B cell (primary cell): ENCODE results near the gene WDFY2.

ENCODE experiments used
- EZH2 ChIP-seq: IDR thresholded peaks from 2 replicates; pipeline ENCODE4 v1.6.1; 2012; ENCODE audit warnings: borderline replicate concordance, low read depth, mild to moderate bottlenecking, moderate library complexity, low read length; ENCODE audit not compliant: insufficient read depth, poor library complexity, severe bottlenecking
- TF ChIP-seq, protein P1 (sequence below): fragments of 200-600 bp; IDR thresholded peaks from one replicate; pipeline ENCODE4 v1.8.0; 2022; ENCODE audit warnings: antibody characterized with exemption, mild to moderate bottlenecking

- TF ChIP-seq, protein P1, sequence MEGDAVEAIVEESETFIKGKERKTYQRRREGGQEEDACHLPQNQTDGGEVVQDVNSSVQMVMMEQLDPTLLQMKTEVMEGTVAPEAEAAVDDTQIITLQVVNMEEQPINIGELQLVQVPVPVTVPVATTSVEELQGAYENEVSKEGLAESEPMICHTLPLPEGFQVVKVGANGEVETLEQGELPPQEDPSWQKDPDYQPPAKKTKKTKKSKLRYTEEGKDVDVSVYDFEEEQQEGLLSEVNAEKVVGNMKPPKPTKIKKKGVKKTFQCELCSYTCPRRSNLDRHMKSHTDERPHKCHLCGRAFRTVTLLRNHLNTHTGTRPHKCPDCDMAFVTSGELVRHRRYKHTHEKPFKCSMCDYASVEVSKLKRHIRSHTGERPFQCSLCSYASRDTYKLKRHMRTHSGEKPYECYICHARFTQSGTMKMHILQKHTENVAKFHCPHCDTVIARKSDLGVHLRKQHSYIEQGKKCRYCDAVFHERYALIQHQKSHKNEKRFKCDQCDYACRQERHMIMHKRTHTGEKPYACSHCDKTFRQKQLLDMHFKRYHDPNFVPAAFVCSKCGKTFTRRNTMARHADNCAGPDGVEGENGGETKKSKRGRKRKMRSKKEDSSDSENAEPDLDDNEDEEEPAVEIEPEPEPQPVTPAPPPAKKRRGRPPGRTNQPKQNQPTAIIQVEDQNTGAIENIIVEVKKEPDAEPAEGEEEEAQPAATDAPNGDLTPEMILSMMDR: no peak
- TF ChIP-seq EZH2: no peak
Observed at GRCh38 chr13:51742611-51743010, 158.3 kb downstream of the WDFY2 start.
